AG08395 (cell line): Measurements from ENCODE around the gene TMEM123.
A peak's percentile ranks its signal among the peaks of the same experiment; 100 is the strongest.

Source experiments
- DNase-seq: peaks from one replicate; pipeline ENCODE4 v3.0.0; 2012; ENCODE audit warnings: mixed read lengths, low spot score

Gene TMEM123, protein sequence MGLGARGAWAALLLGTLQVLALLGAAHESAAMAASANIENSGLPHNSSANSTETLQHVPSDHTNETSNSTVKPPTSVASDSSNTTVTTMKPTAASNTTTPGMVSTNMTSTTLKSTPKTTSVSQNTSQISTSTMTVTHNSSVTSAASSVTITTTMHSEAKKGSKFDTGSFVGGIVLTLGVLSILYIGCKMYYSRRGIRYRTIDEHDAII

DNA sequence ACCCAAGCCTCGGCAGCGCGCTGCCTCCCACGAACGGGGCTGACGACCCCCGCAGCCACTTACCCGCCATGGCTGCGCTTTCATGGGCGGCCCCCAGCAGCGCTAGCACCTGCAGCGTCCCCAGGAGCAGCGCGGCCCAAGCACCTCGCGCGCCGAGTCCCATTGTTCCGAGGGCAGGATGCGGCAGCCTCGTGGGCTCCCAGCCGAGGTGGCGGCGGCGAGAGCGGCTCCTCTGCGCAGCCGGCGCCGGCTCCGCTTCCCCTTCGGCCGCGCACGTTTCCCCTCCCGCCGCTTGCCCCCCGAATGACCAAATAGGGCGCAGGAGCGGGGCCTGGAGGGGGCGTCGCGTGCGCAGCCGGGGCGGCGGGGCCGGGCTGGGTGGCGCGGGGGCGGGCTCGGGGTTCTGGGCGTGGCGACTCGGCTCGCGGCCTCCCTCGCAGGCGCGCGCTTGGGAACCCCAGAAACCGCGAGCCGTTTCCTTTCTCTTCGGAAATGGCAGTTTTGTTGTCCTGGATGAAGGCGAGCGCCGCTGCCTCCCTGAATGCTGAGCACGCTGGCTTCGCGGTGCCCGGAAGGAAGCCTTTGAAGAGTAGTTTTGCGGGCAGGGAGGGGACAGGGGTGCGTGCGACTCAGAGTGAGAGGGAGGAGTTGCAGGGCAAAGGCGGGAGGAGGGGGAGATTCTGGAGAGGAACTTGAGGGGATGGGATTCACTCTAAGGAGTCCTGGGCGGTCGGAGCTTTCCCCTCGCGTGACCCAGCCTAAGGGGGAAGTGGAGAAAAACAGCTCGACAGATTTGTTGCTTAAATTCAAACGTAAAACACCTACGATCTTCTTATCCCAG is at the start of gene TMEM123:
TSS of gene TMEM123 (minus strand) at position 305 of the 841 bp plus-strand sequence. CDS start at position 163, 142 bp downstream.
- peak; percentile 79 for DNase-seq

DNA sequence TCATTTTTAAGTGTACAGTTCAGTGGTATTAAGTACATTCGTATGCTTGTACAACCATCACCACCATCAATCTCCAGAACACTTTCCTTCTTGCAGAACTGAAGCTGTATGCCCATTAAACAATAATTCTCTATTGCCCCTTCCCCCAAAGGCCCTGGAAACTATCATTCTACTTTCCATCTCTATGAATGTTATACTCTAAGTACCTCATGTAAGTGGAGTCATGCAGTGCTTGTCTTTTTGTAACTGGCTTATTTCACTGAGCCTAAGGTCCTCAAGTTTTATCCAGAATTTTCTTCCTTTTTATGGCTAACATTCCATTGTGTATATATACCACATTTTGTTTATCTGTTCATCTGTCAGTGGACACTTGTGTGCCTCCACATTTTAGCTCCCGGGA is 48.3 kb upstream of the TMEM123 start:
- no peak for DNase-seq

- DNase-seq = no peak
Measured at GRCh38 chr11:102499931-102500330, 47.4 kb upstream of the TMEM123 start.

DNA sequence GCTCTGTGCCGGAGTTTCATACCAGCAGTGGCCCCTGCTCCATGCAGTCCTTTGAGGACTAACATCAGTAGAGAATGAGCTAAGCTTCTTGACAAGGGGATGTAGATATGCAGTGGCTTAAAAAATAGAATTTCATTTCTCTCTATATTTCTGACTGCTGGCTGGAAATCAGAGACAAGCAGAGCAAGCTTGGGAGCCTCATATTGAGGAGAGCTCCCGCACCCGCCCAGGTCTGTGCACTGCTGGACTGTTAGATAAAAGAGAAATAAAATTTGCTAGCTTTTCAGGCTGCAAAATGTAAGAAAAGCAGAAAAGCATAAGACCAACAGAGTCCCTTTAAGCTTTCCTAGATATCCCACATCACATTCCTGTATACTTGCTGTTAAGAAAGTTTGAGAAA is 46.6 kb upstream of the TMEM123 start:
- no peak for DNase-seq

DNA sequence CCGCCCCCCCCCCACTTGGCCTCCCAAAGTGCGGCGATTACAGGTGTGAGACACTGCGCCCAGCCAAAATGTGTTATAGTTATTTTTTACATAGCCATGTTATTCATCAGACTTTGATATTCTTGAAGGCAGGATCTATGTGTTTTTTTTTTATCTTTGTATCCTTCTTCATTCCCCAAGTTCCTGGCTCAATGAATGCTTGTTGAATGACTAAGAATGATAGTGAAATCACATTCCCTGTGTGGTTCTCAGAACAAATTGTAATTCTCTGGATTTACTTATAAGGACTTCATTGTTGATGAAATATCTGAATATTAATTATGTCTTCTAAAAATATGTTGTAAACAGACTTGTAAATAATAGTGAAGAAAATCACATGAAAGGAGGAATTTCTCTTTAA is 44.5 kb upstream of the TMEM123 start:
- peak; percentile 35 for DNase-seq

DNA sequence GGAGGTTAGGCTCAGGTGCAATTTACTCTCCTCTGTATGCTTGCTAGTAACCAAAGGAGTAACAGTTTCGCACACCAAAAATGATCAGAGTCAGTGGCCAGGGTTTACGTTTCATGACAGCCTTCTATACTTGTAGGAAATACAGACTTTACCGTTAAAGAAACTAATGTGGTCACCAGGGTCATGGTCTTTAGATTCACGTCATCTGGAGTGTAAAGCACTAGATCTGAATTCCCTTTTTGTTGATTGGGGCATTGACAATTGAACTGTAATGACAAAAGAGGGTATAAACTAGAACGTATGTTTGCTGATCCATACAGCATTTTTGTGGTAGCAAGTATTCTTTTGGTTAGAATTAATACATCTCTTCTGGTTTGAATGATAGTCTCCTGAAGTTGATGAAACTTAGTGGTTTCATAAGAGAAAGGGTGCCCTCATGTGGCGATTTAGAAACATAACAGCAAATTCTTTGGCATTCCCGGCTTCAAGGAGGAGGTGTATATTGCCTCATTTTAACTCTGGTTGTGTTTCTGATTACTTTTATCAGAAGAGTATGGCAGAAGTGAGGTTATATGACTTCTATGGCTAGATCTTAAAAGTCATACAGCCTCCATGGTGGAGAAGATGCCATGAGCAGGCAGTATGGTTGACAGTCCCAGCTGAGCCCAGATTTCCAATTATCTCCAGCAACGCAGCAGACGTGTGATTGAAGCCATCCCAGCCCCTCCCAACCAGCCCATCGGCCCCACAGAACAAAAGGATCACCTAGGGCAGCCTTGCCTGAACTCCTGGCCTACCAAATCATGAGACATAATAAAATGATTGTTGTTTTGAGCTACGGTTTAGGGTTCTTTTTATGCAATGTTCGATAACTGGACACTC is 42.8 kb upstream of the TMEM123 start:
- DNase-seq = peak; percentile 71

GRCh38 chr11:102494216-102494615 is 41.7 kb upstream of the TMEM123 start:
- peak; percentile 17 for DNase-seq

DNA sequence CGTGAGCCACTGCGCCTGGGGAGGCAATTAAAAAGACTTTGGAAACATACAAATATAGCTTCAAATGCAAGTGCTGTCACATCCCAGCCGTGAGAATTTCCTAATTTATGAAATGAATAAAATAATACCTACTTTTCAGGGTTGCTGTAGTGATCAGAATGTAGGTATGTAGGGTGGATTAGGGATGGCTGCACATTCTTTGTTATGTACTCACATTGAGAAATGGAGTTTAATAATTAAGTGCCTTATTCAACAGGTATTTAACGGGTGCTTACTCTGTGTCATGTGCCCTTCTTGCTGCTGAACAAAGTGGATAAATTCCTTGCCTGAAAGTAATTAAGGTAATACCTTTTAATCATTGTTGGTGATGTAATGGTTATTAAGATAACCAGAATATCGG is 41.0 kb upstream of the TMEM123 start:
- DNase-seq = no peak

DNA sequence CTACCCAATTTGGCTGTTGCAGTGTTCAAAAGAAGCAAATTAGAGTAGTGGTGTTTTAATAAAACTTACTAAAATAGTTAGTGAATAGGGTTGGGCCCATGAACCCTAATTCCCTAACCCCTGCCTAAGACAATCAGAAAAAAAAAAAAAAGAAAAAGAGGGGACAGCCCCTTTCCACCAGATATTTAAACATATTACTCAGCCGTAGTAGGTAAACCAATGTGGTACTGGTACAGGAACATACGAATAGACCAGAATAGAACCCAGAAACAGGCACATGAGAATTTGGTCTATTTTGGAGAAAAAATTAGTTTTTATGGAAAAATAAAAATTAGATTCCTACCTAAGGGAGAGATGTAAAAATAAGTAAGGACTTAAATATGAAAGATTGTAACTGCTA is 39.4 kb upstream of the TMEM123 start:
- DNase-seq = no peak

DNA sequence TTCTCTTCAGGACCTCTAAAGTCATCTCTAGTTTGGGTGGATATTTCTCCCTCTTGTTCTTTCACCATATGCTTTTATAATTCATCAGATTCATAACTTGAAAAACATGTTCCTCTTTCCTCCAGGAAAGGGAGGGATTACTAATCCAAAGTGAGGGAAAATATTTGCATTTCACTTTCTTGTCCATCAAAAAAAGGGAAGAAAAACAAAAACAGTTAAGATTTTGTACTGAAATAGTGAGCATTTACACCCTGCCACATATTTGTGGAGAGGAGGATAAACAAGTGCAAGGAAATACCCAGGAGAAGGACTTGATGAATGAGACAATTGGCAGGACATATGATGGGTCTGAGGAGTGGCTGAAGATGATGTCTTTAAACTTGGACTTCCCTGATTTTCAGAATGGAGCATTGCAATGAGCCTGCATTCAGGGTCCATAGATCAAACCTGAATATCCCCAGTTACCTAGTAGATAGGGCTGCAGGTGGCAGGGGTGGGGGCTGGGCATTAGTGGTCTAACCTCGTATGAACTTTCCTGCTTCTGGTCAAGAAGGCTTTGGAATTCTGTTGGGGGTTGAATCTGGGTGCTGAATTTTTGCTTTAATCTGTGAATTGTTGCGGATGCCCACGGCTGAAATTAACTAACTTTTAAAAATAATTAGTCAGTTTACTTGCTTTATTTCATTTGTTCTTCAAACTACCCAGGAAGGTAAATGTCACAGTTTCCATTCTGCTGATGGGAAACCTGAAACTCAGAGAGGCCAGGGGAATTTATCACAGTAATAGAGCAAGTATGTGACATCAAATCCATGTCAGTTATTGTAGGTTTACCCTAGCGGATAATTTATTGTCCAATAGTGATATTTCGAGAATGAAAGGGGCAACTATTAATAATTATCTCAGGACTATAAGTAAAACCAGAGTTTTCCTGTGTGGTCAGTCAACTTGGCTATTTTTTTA is 36.9 kb upstream of the TMEM123 start:
- no peak for DNase-seq

DNA sequence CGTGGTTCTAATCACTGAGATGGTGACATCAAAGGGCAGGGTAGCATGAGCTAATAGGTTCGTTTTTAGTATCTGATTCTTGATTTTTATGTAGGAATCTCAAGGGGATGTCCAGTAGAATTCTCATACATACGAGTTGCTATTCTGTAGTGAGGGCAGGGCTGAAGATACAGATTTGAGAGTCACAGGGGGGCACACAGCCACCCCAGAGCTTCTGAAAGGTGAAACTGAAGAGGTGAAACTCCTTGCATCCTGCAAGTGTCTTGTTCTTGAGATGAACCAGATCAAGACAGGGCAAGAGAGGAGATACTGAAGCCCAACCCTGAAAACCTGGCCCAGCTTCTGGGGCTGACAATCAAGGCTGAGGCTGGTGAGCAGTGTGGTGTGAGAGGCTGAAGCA is 35.6 kb upstream of the TMEM123 start:
- DNase-seq = no peak

DNA sequence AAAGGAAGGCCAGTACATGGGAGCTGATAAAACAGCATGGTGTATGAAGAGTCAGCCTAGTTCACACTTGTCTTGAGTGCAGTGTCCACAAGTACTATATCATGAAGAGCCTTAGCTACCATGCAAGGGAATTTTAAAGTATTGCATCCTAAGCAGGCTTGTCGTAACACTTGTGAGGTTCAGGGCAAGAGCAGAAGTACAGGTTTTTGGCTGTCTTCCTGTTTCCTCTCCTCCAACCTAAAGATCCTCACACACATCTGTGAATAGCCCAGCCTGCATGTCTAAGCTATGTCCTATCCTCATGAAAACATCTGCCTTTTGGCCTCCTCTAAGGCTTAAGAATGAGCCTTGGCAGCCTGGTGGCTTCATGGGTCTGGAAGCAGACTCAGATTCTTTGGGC is 34.6 kb upstream of the TMEM123 start:
- no peak for DNase-seq

DNA sequence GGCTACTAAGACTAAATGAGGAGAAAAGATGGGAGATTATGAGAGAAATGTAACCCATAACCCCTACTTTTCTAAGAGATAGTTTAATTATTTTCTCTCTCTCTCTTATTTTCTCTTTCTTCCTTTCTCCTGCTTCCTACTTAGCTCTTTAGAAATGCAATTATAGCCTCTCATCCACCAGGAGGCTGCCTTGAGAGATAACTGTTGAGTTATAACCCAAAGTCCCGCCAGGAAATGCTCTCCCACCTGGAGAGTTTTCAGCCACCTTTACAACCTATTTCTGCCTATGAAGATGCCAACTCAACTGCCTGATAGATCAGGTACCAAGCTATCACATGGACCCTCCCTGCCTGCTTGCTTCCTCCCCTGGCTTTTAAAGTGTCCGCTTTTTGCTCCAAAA is 34.0 kb upstream of the TMEM123 start:
- DNase-seq = no peak

GRCh38 chr11:102485095-102485722 is 32.6 kb upstream of the TMEM123 start:
- DNase-seq = no peak

GRCh38 chr11:102482433-102482832 is 29.9 kb upstream of the TMEM123 start:
- DNase-seq = no peak

DNA sequence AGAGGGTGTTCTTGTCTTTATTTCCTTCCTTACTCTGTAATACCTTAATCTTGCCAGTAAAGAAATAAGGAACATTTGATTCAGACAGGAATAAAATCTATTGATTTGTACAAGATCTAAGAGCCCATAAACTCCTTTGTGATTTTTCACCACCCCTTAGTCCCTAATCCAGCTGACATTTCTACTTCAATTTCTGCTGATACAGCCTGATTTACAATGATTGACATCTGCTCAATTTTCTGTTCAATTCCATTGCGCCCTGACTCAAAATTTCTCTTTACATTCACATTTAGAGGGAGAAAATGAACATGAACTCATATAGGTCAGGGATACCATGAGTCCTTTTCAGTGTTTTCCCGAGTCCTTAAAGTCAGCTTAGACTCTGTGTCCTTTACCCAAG is 27.2 kb upstream of the TMEM123 start:
- no peak for DNase-seq

- no peak for DNase-seq
Measured at GRCh38 chr11:102478673-102479299, 26.2 kb upstream of the TMEM123 start.

DNA sequence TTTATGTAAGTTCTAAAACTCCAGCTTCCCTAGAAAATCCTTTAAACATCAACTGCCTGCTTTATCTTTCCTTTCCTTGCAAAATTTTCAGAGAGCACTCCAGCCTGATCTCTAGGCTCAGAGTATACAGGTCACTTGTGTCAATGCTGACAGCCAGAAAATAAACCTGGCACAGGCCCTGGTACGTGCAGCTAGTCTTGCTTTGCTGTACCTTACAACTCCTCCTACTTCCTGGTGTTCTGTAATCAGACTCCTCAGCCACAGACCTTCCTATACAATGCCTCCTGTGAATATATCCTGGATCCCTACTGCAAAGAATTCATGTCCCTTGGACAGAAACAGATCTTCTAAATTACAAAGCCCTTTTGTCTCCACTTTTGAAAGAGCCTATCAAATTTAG is 24.2 kb upstream of the TMEM123 start:
- no peak for DNase-seq

- DNase-seq = no peak
Measured at GRCh38 chr11:102476069-102476468, 23.5 kb upstream of the TMEM123 start.

DNA sequence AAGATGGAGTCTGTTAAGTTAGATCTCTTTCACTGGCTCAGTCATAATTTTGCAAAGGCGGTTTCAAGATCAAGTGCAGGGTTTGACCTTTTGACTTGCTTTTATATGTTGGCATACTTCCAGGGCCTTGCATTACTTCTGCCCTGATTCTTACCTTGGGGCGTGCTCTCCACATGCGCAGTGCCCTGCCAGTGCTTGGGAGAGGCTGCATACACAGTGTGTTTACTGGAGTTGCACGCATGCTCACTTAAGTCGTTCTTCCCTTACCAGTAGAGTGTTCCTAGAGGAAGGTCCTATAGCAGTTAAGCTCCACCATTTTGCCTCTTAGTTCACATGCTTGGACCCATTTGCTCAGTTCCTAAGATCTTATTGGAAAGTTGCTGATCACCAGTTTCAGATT is 21.0 kb upstream of the TMEM123 start:
- no peak for DNase-seq

DNA sequence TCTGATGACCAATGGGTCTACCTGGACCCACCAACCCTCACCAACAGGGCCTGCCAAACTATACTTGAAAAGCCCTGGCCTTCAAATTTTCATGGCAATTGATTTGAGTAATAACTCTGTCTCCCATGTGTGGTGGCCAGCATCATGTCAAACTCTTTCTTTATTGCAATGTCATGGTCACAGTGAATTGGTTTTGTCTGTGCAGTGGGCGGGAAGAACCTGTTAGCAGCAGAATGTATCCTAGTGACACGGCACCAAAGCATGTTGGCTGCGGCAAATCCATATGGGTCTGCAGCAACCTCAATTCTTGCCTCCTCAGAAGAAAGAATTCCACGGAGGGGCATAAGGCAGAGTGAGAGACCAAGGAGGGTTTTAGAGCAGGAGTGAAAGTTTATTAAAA is 19.6 kb upstream of the TMEM123 start:
- no peak for DNase-seq
